ENCODE results near the gene PTH2. TPM values are rescaled to one million over a fixed set of nuclear protein-coding genes. Genes with fewer than 3 reads are reported as not detected.

The PTH2 gene
- total and polyA plus RNA-seq, 2 of the 8 experiments (the other 6 are each of a cell fraction or from before 2014, with no cell fraction given): not detected

DNA sequence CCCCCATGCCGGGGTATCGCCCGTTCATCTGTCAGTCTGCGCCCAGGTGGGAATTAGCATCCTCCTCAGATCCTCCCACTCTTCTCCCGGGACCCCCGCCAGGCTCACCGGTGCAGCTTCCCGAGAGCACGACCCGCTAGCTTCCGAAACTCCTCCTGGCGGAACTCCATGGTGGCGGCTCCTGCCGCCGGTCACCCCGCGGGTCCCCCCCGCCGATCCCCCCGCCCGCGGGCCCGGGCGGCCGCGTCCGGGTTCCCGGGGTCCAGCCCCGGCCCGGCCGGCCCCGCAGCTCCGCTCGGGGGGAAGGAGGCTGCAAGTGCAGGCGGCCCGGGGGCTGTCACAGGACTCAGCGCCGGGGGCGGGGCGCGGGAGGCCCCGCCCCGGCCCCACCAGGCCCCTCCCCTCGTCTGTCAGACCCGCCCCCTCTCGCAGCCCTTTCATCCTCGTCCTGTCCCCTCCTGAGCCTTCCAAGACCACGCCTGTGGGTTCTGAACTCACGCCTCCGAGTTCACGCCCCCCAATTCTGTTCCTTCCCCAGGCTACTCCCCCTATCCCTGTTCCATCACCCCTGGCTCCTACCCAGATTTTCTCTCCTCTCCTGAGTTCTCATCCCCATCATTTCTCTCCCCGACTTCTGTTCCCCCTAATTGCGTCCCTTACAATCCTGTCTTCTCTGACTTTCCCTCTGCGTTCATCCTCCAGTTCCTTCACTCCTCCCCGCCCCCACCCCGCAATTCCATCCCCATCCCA lies 18.1 kb upstream of the PTH2 start, which contains the start of gene SLC17A7:
Gene SLC17A7, minus strand, starts transcription at position 318 of the 750 bp plus-strand sequence. Its CDS starts 148 bp downstream, at position 170.
- Histone ChIP-seq H2AFZ (ENCODE audit: low read length) (peak within 1 kb of the TSS; percentile 95; the same call in 1 of the 2 replicates), H3K27ac (ENCODE audit: low read depth, low read length) (no peak within 1 kb of the TSS), H3K9ac (replicated peaks in 1 of 4; ENCODE audit: extremely low read depth in 1 of 4, low read depth in 3 of 4, low read length in 3 of 4) (0 out of 7 replicates have a peak within 1 kb of the TSS, but pooled peaks of 1 of the 4 experiments have one; percentile 13), H4K20me1 (replicated peaks in 1 of 2; ENCODE audit: control insufficient read depth in 1 of 2, insufficient read depth in 2 of 2, low read length in 2 of 2) (no peaks in the 10 kb centered on the region), H2AK5ac (ENCODE audit: low read depth, low read length) (no peak within 1 kb of the TSS), H3K56ac (replicated peaks; ENCODE audit: insufficient read length, low read depth, low read length) (no peak within 1 kb of the TSS), H3K4me1 (replicated peaks in 1 of 4; ENCODE audit: control insufficient read depth in 3 of 4, insufficient read depth in 4 of 4, low read length in 3 of 4) (peaks cover 0 to 10% (median 7%) of the 10 kb centered on the region in 4 experiments; a peak in 4 of 7 replicates), H3K79me1 (ENCODE audit: low read depth, low read length) (no peaks in the 10 kb centered on the region), H2BK20ac (ENCODE audit: low read length) (no peak within 1 kb of the TSS), H3K4me2 (ENCODE audit: insufficient read depth in 1 of 2, low read depth in 2 of 2, low read length in 2 of 2) (peak within 1 kb of the TSS; percentile 53 to 73), H2BK120ac (replicated peaks; ENCODE audit: low read depth, low read length) (no peak within 1 kb of the TSS), H3K4ac (replicated peaks; ENCODE audit: insufficient read length, low read depth, low read length) (no peak within 1 kb of the TSS), H3K18ac (ENCODE audit: extremely low read depth, low read length) (peak within 1 kb of the TSS; percentile 3), H2BK12ac (ENCODE audit: low read depth, low read length) (peak within 1 kb of the TSS; percentile 63; the same call in 1 of the 2 replicates), H4K5ac (ENCODE audit: insufficient read length, low read depth, low read length) (no peak within 1 kb of the TSS), H3K23ac (ENCODE audit: insufficient read length) (no peak within 1 kb of the TSS), H3K27me3 (replicated peaks in 1 of 4; ENCODE audit: control insufficient read depth in 3 of 4, extremely low read depth in 1 of 4, insufficient read depth in 3 of 4, low read length in 3 of 4) (peaks cover 25 to 47% (median 43%) of the 10 kb centered on the region in 4 experiments), H3K79me2 (ENCODE audit: control insufficient read depth in 1 of 2, insufficient read depth in 2 of 2, low read length in 2 of 2) (no peaks in the 10 kb centered on the region), H3K14ac (ENCODE audit: insufficient read length) (no peak within 1 kb of the TSS), H3K4me3 (ENCODE audit: extremely low read depth in 1 of 4, insufficient read depth in 2 of 4, low read depth in 3 of 4, low read length in 4 of 4) (peak within 1 kb of the TSS; percentile 39 to 57 (median 50)), H3K9me3 (ENCODE audit: insufficient read depth in 2 of 2, low read depth in 1 of 2, low read length in 1 of 2) (no peaks in the 10 kb centered on the region), H4K8ac (ENCODE audit: extremely low read depth, insufficient read depth, low read length) (no peak within 1 kb of the TSS; the same call in 1 of the 2 replicates), H3K23me2 (ENCODE audit: low read depth, low read length) (peaks cover 20% of the 10 kb centered on the region; the same call in 1 of the 2 replicates), H4K91ac (replicated peaks; ENCODE audit: insufficient read length, low read length) (no peak within 1 kb of the TSS), H2BK5ac (ENCODE audit: low read depth, low read length) (peak within 1 kb of the TSS; percentile 55; the same call in 1 of the 2 replicates), H3K36me3 (ENCODE audit: control insufficient read depth in 2 of 4, insufficient read depth in 4 of 4, low read length in 3 of 4) (peaks cover 0 to 2% (median under 1%) of the 10 kb centered on the region in 4 experiments; a peak in 3 of 8 replicates), H2BK15ac (ENCODE audit: low read length) (no peak within 1 kb of the TSS)
- ChIA-PET POLR2A (ENCODE audit: partially characterized antibody) (interaction anchor here (0.7 to 4.1 kb wide), 7 partner anchors 9 to 179 kb away, joined by 3 to 13 read pairs (median 3); partner anchors contain the start of genes ALDH16A1 and PIH1D1), CTCF (ENCODE audit: partially characterized antibody) (interaction anchor here (0.9 to 7.9 kb wide), 9 partner anchors 9 to 74 kb away, joined by 3 to 88 read pairs (median 7); partner anchors contain the start of genes GFY and PIH1D1)
- peak in 1 of 2 experiments; percentile 82 for DNase-seq (ENCODE audit: low read depth in 1 of 2, low spot score in 2 of 2)
- no peak for FAIRE-seq
- WGBS, 2 experiments (ENCODE audit: extremely low coverage in 1 of 2, insufficient coverage in 1 of 2, insufficient read length in 1 of 2, insufficient replicate concordance in 2 of 2, low coverage in 1 of 2, low lambda C conversion rate in 2 of 2, missing lambda C conversion rate in 1 of 2): 5% methylated on average over 31 of the region's 56 CpGs; no CpG with 5 or more reads in 1 of the 2 experiments
- no peak for TF ChIP-seq ZNF274 (IDR thresholded peaks at IDR 0.05; ENCODE audit: borderline replicate concordance, extremely low read depth, low read length)
- peak; percentile 30 for TF ChIP-seq KDM4A (IDR thresholded peaks at IDR 0.05; ENCODE audit: low read depth, low read length, severe bottlenecking)
- no peak for TF ChIP-seq CREB1 (IDR thresholded peaks at IDR 0.05)
- TF ChIP-seq JUN (IDR thresholded peaks at IDR 0.05; ENCODE audit: low read depth, low read length): no peak
- 0 out of 2 replicates have a peak, but pooled peaks have one; percentile 35 for TF ChIP-seq SP1 (IDR thresholded peaks at IDR 0.05; ENCODE audit: low read depth, low read length)
- TF ChIP-seq, protein P1, sequence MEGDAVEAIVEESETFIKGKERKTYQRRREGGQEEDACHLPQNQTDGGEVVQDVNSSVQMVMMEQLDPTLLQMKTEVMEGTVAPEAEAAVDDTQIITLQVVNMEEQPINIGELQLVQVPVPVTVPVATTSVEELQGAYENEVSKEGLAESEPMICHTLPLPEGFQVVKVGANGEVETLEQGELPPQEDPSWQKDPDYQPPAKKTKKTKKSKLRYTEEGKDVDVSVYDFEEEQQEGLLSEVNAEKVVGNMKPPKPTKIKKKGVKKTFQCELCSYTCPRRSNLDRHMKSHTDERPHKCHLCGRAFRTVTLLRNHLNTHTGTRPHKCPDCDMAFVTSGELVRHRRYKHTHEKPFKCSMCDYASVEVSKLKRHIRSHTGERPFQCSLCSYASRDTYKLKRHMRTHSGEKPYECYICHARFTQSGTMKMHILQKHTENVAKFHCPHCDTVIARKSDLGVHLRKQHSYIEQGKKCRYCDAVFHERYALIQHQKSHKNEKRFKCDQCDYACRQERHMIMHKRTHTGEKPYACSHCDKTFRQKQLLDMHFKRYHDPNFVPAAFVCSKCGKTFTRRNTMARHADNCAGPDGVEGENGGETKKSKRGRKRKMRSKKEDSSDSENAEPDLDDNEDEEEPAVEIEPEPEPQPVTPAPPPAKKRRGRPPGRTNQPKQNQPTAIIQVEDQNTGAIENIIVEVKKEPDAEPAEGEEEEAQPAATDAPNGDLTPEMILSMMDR (IDR thresholded peaks at IDR 0.05; ENCODE audit: control extremely low read depth in 1 of 3, insufficient read depth in 1 of 3, low read depth in 1 of 3, low read length in 3 of 3): peak in 1 of 3 experiments; percentile 1; a peak in 1 of 4 replicates
- TF ChIP-seq PHF8 (conservative IDR thresholded peaks at IDR 0.05; ENCODE audit: low read depth, low read length): 0 out of 2 replicates have a peak, but pooled peaks have one; percentile 44
- no peak for TF ChIP-seq YY1 (IDR thresholded peaks at IDR 0.05; ENCODE audit: low read depth, low read length)
